HUES64 (cell line): ENCODE data around the gene GPC3.
A peak's percentile ranks its signal among the peaks of the same experiment; 100 is the strongest.

Source experiments
- H3K27ac ChIP-seq: 2 replicates; pipeline ENCODE4 v1.7.0; 2013; ENCODE audit warnings: low read depth, low read length, inconsistent platforms
- H3K27me3 ChIP-seq: 2 replicates; pipeline ENCODE4 v1.6.1; 2013; ENCODE audit warnings: mild to moderate bottlenecking, low read length; ENCODE audit not compliant: insufficient read depth
- H3K36me3 ChIP-seq: 2 replicates; pipeline ENCODE4 v1.6.1; 2013; ENCODE audit warnings: mild to moderate bottlenecking, low read length; ENCODE audit not compliant: insufficient read depth
- H3K4me1 ChIP-seq: 2 replicates; pipeline ENCODE4 v1.6.1; 2013; ENCODE audit warnings: mild to moderate bottlenecking, low read length, moderate library complexity; ENCODE audit not compliant: insufficient read depth
- H3K4me3 ChIP-seq: 2 replicates; pipeline ENCODE4 v1.5.1; 2013; ENCODE audit warnings: mild to moderate bottlenecking, low read length, moderate library complexity
- H3K9ac ChIP-seq: 2 replicates; pipeline ENCODE4 v1.6.1; 2013; ENCODE audit warnings: mild to moderate bottlenecking, low read depth, low read length
- H3K9me3 ChIP-seq: 2 replicates; pipeline ENCODE4 v1.6.1; 2013; ENCODE audit warnings: low read depth, low read length; ENCODE audit not compliant: insufficient read depth
- WGBS: fragments of 150-250, 120-280 bp; methylation state at CpG from one replicate; pipeline ENCODE4 v1.1.7; 2013; ENCODE audit warnings: missing lambda C conversion rate; 5-methylcytosine and 5-hydroxymethylcytosine counted together

GPC3 gene

GRCh38 chrX:133983256-133983973 is 2.0 kb downstream of the GPC3 start:
- 12% methylated on average over 6 of the region's 8 CpGs for WGBS
- Histone ChIP-seq H3K9me3 (no peaks in the 10 kb centered on the region), H3K4me3 (peak overlapping the region; percentile 70), H3K9ac (no peak overlapping the region), H3K36me3 (no peaks in the 10 kb centered on the region), H3K27ac (peak overlapping the region; percentile 40; the same call in 1 of the 2 replicates), H3K27me3 (peaks cover 15% of the 10 kb centered on the region), H3K4me1 (peaks cover 56% of the 10 kb centered on the region)

GRCh38 chrX:133981924-133982323 is 3.5 kb downstream of the GPC3 start:
- H3K9me3 ChIP-seq, result no peaks in the 10 kb centered on the region
- peaks cover 15% of the 10 kb centered on the region for H3K27me3 ChIP-seq
- H3K36me3 ChIP-seq, result peaks cover 2% of the 10 kb centered on the region; the same call in 1 of the 2 replicates
- H3K4me3 ChIP-seq, result peak overlapping the region; percentile 70; the same call in 1 of the 2 replicates
- H3K27ac ChIP-seq, result no peak overlapping the region
- H3K4me1 ChIP-seq, result peaks cover 46% of the 10 kb centered on the region
- WGBS, result 40% methylated on average over 1 of the region's 3 CpGs
- no peak overlapping the region for H3K9ac ChIP-seq

GRCh38 chrX:133980832-133981588 is 4.4 kb downstream of the GPC3 start:
- WGBS, result 92% methylated on average over 5 of the region's 5 CpGs
- Histone ChIP-seq H3K4me3 (no peak overlapping the region), H3K27me3 (peaks cover 15% of the 10 kb centered on the region)

DNA sequence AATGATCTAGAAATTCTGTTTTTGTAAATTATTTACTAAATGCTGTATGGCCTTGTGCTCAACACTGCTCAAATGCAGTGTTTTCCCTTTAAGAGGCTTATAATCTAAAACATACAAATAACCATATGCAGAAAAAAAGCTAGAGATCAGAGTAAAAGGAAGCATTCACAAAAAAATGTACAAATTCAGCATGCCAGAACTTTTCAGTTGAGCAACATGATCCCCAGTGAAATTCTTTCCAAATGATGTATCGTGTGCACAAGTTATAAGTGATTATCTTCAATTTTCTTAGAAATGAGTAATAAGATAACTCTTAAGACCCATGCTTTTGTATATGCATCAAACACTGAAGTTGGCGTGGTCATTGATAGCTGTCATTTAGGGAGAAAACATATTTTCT is 5.0 kb downstream of the GPC3 start:
- WGBS, result 100% methylated on average over 1 of the region's 2 CpGs
- Histone ChIP-seq H3K9me3 (no peaks in the 10 kb centered on the region), H3K36me3 (peaks cover 2% of the 10 kb centered on the region; the same call in 1 of the 2 replicates), H3K4me1 (peaks cover 46% of the 10 kb centered on the region), H3K27me3 (peaks cover 15% of the 10 kb centered on the region), H3K4me3 (no peak overlapping the region), H3K9ac (no peak overlapping the region), H3K27ac (no peak overlapping the region)

More at GRCh38 chrX:133980832-133981588, 4.4 kb downstream of the GPC3 start:
- Histone ChIP-seq H3K36me3 (peaks cover 2% of the 10 kb centered on the region; the same call in 1 of the 2 replicates), H3K9ac (no peak overlapping the region), H3K9me3 (no peaks in the 10 kb centered on the region), H3K4me1 (peaks cover 46% of the 10 kb centered on the region), H3K27ac (no peak overlapping the region)

- peaks cover 9% of the 10 kb centered on the region for H3K27me3 ChIP-seq
- H3K36me3 ChIP-seq, result peaks cover 2% of the 10 kb centered on the region; the same call in 1 of the 2 replicates
- H3K9ac ChIP-seq, result no peak overlapping the region
- WGBS, result 92% methylated on average over 3 of the region's 3 CpGs
- H3K9me3 ChIP-seq, result no peaks in the 10 kb centered on the region
- no peak overlapping the region for H3K27ac ChIP-seq
- no peak overlapping the region for H3K4me3 ChIP-seq
- peaks cover 46% of the 10 kb centered on the region for H3K4me1 ChIP-seq
Measured at GRCh38 chrX:133979641-133980230, 5.7 kb downstream of the GPC3 start.

- Histone ChIP-seq H3K9me3 (no peaks in the 10 kb centered on the region), H3K27ac (no peak overlapping the region), H3K4me1 (peaks cover 31% of the 10 kb centered on the region), H3K9ac (no peak overlapping the region), H3K36me3 (peaks cover 2% of the 10 kb centered on the region; the same call in 1 of the 2 replicates), H3K27me3 (no peaks in the 10 kb centered on the region), H3K4me3 (no peak overlapping the region)
- WGBS, result 95% methylated on average over 3 of the region's 4 CpGs
Measured at GRCh38 chrX:133973704-133974103, 11.7 kb downstream of the GPC3 start.

DNA sequence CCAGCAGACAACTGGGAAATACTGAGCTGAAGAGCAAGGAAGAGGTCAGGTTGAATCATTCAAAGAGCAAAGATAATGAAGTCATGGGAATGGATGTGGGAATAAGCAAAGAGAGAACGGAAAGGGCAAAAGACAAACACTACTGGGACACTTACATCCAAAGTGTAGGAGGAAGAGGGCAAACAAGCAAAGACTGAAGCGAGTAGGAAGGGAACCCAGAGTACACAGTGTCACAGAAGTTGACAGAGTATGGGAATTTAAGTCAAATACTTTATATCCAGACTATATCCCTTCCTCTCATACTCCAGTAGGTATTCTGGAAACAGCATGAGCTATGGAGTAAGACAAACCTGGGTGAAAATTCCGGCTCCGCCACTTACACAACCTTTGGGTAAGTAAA is 12.5 kb downstream of the GPC3 start:
- Histone ChIP-seq H3K9me3 (no peaks in the 10 kb centered on the region), H3K4me3 (no peak overlapping the region), H3K4me1 (peaks cover 36% of the 10 kb centered on the region), H3K27me3 (no peaks in the 10 kb centered on the region), H3K27ac (no peak overlapping the region), H3K9ac (no peak overlapping the region), H3K36me3 (no peaks in the 10 kb centered on the region)
- 97% methylated on average over 3 of the region's 4 CpGs for WGBS

DNA sequence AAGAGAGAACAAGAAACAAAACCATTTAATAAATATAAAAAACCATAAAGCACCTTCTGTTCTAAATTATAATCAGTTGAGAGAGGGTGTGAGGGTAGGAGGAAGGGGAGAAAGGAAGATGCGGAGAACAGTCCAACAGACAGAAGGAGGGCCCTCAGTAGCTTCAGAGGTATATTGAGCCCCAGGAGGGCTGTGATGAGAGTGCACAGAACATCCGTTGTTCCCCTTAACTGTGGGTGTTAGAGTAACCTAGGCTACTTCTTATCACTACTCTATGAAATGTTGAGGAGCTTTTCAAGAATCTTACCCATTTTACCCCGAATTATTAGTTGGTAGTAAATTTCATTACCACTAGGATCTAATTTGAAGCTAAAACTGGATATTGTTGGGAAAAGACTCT is 13.8 kb downstream of the GPC3 start:
- whole genome bisulfite sequencing, result 94% methylated on average over 1 of the region's 3 CpGs

GRCh38 chrX:133970076-133970475 is 15.3 kb downstream of the GPC3 start:
- Histone ChIP-seq H3K36me3 (no peaks in the 10 kb centered on the region), H3K4me1 (peaks cover 45% of the 10 kb centered on the region), H3K9me3 (no peaks in the 10 kb centered on the region), H3K27me3 (no peaks in the 10 kb centered on the region), H3K4me3 (no peak overlapping the region; the same call in 1 of the 2 replicates), H3K27ac (peak overlapping the region; percentile 88; the same call in 1 of the 2 replicates), H3K9ac (no peak overlapping the region)
- WGBS, result 21% methylated on average over 4 of the region's 5 CpGs

More for the DNA sequence above, 13.8 kb downstream of the GPC3 start:
- Histone ChIP-seq H3K4me1 (peaks cover 38% of the 10 kb centered on the region), H3K27ac (no peak overlapping the region), H3K27me3 (no peaks in the 10 kb centered on the region), H3K9me3 (no peaks in the 10 kb centered on the region), H3K36me3 (no peaks in the 10 kb centered on the region), H3K9ac (no peak overlapping the region), H3K4me3 (no peak overlapping the region)

GRCh38 chrX:133969191-133969590 is 16.2 kb downstream of the GPC3 start:
- 28% methylated on average over 3 of the region's 3 CpGs for WGBS
- H3K27ac ChIP-seq, result peak overlapping the region; percentile 88; the same call in 1 of the 2 replicates
- H3K27me3 ChIP-seq, result no peaks in the 10 kb centered on the region
- H3K9ac ChIP-seq, result no peak overlapping the region
- H3K4me3 ChIP-seq, result peak overlapping the region; percentile 30
- H3K4me1 ChIP-seq, result peaks cover 45% of the 10 kb centered on the region
- H3K9me3 ChIP-seq, result no peaks in the 10 kb centered on the region
- H3K36me3 ChIP-seq, result no peaks in the 10 kb centered on the region; the same call in 1 of the 2 replicates

DNA sequence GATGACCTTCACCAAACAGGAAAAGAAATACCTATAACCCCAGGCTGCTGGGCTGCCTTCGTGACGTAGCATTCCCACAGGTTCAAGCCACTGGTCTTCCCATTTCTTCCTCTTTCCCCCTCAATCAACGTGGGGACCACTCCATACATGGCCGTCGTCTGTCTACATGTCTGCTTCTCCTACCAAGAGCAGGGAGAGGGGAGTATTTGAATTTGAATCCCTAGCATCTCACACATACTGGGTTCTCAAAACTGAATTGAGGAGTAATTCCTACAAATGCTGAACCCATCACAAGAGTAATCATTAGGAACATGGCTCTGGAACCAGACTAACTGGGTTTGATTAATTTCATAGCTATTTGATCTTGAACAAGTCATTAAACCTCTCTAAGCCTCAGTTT is 17.3 kb downstream of the GPC3 start:
- Histone ChIP-seq H3K27me3 (no peaks in the 10 kb centered on the region), H3K9ac (no peak overlapping the region), H3K4me3 (no peak overlapping the region), H3K27ac (no peak overlapping the region), H3K4me1 (peaks cover 45% of the 10 kb centered on the region), H3K36me3 (no peaks in the 10 kb centered on the region; the same call in 1 of the 2 replicates), H3K9me3 (no peaks in the 10 kb centered on the region)
- WGBS, result 95% methylated on average over 2 of the region's 5 CpGs
